NCI-H146 (cell line): ENCODE measurements around the gene AXL.
"Not testable (repeated sequence)": the region's sequence is repeated elsewhere in the genome, so short reads cannot be mapped to it uniquely, and the experiment has no call there.

ENCODE experiments used
- DNase-seq: peaks from one replicate; lab custom pipeline; 2025; lab: John Stamatoyannopoulos, UW

AXL gene

GRCh38 chr19:41218615-41219507 lies at the start of gene AXL:
Gene AXL (plus strand): TSS chr19:41219223. CDS start chr19:41219393, 170 bp downstream.
- DNase-seq: no peak

GRCh38 chr19:41172297-41173164 lies 46.5 kb upstream of the AXL start:
- DNase-seq: no peak

- DNase-seq: no peak
These were observed 44.6 kb upstream of the AXL start for GRCh38 chr19:41174297-41174928.

GRCh38 chr19:41175801-41176777 lies 42.9 kb upstream of the AXL start:
- DNase-seq: no peak

GRCh38 chr19:41180173-41180572 lies 38.9 kb upstream of the AXL start:
- DNase-seq: not testable (repeated sequence)

- no peak for DNase-seq
These were observed 31.8 kb upstream of the AXL start for GRCh38 chr19:41186971-41187883.

- no peak for DNase-seq
These were observed 31.1 kb upstream of the AXL start for GRCh38 chr19:41187884-41188279.

- no peak for DNase-seq
These were observed 29.5 kb upstream of the AXL start for GRCh38 chr19:41189425-41190065.

- no peak for DNase-seq
These were observed 26.2 kb upstream of the AXL start, which contains the start of gene CYP2S1 for GRCh38 chr19:41192574-41193429. Gene CYP2S1 (plus strand): TSS chr19:41193219. CDS start chr19:41193265, 46 bp downstream.

GRCh38 chr19:41193430-41194156 lies 25.4 kb upstream of the AXL start:
- DNase-seq: no peak

GRCh38 chr19:41194157-41194552 lies 24.9 kb upstream of the AXL start:
- DNase-seq: no peak

- no peak for DNase-seq
These were observed 23.1 kb upstream of the AXL start for GRCh38 chr19:41195675-41196497.

GRCh38 chr19:41198559-41198958 lies 20.5 kb upstream of the AXL start:
- no peak for DNase-seq

- DNase-seq: no peak
These were observed 15.7 kb upstream of the AXL start for GRCh38 chr19:41203371-41203770.

GRCh38 chr19:41204338-41204737 lies 14.7 kb upstream of the AXL start:
- DNase-seq: peak; percentile 68

GRCh38 chr19:41205995-41206394 lies 13.0 kb upstream of the AXL start:
- no peak for DNase-seq

GRCh38 chr19:41206456-41206855 lies 12.6 kb upstream of the AXL start:
- no peak for DNase-seq
